H1 (cell line): ENCODE measurements around the gene GNA12. TPM values are rescaled to one million over a fixed set of nuclear protein-coding genes. Genes with fewer than 3 reads are reported as not detected.

ENCODE experiments used
- CTCF ChIP-seq, 3 experiments: IDR thresholded peaks; 1 replicate in 2 of 3; 2 replicates in 1 of 3; pipeline versions ENCODE4 v1.5.1 to v1.6.1; 2011; ENCODE audit warnings: low read length in 3 of 3, mild to moderate bottlenecking in 3 of 3, inconsistent platforms in 2 of 3, low read depth in 1 of 3, moderate library complexity in 1 of 3; ENCODE audit not compliant: insufficient read depth in 1 of 3; ENCODE audit errors: control extremely low read depth in 1 of 3
- polyA plus RNA-seq, 7 experiments: library from polyadenylated mRNA; depleted of rRNA in 3 of 7; stranded (reverse) in 5 of 7; unstranded in 2 of 7; fragments of >200 nt in 5 of 7; fragments of 200-250 nt in 2 of 7; gene quantifications; 1 replicate in 5 of 7; 2 replicates in 1 of 7; 4 replicates in 1 of 7; pipeline versions ENCODE4 v1.2.1 to v1.2.3, GENCODE V29; 2011 to 2013; ENCODE audit warnings: missing spikeins in 2 of 7, mixed read lengths in 2 of 7
- total RNA-seq: library from RNA; stranded (reverse); fragmentation: NEBNext Ultra II Directional; extraction: Animal tissue kit (Norgen Biotek cat#: 25700); gene quantifications from 2 replicates; pipeline ENCODE4 v1.2.1, GENCODE V29; 2021

The GNA12 gene
- total and polyA plus RNA-seq, 2 of the 8 experiments (the other 6 are each of a cell fraction or from before 2014, with no cell fraction given), result 96.5 to 109 TPM

- TF ChIP-seq CTCF (IDR thresholded peaks at IDR 0.05; ENCODE audit: control extremely low read depth in 1 of 3, insufficient read depth in 1 of 3, low read depth in 1 of 3, low read length in 3 of 3), result peak in 2 of 3 experiments; percentile 72 to 85; a peak in 3 of 4 replicates
These were observed 125.1 kb downstream of the GNA12 start (continued) for GRCh38 chr7:2719007-2719406.
